Measurements from ENCODE around the gene SMYD3. TPM values are rescaled to one million over a fixed set of nuclear protein-coding genes. Genes with fewer than 3 reads are reported as not detected.

SMYD3 gene
- total RNA-seq, 1 experiment from 2014 or later = 17.4 TPM

DNA sequence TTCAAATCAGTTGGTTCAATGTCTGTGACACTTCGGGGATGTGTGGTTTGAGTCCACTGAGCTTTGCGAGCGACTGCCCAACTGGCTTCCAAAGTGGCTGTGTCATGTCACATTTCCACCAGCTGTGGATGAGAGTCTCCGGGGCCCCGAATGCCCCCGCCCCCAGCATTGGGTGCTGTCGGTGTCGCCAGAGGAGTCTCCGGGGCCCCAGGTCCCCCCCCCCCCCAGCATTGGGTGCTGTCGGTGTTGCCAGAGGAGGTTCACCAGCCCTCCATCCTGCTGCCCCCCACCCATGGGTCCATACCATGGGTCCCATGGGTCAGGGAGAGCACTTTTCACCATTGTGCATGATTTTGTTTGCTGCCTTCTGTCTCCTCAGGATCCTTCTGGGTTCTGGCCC, 9.0 kb upstream of the SMYD3 start:
- in situ Hi-C loops (cut with HindIII; ENCODE audit: low pct_unique_long_range_greater_than_20kb, low sequenced_read_pairs) = no loop called here
- H3K9me3 ChIP-seq (ENCODE audit: control insufficient read depth, insufficient read depth, low read depth, low read length) = peaks cover 4% of the 10 kb centered on the region; the same call in 1 of the 2 replicates
- H3K4me1 ChIP-seq (ENCODE audit: control insufficient read depth, insufficient read depth, low read length) = no peaks in the 10 kb centered on the region
- no peak for DNase-seq (ENCODE audit: low read depth, low spot score)
- CTCF ChIA-PET = no interaction called here
- H3K36me3 ChIP-seq (ENCODE audit: control insufficient read depth, insufficient read depth, low read length) = no peaks in the 10 kb centered on the region
- no peak overlapping the region for H3K27ac ChIP-seq (ENCODE audit: low read length)
- no peak for ATAC-seq
- intact Hi-C loops (cut with micrococcal nuclease; ENCODE audit: unreplicated experiment) = no loop called here
- no TSS peak for BruUV-seq (replicated peaks)
- H3K4me3 ChIP-seq (ENCODE audit: low read depth in 2 of 2, low read length in 2 of 2) = no peak overlapping the region
- POLR2A ChIA-PET = no interaction called here
- TF ChIP-seq POLR2AphosphoS5 (IDR thresholded peaks at IDR 0.05; ENCODE audit: low read depth, low read length) (no peak), SIN3A (IDR thresholded peaks at IDR 0.05; ENCODE audit: borderline replicate concordance, insufficient read depth, low read depth, low read length) (no peak), TCF7L2 (IDR thresholded peaks at IDR 0.05; ENCODE audit: low read depth, low read length) (no peak)
- TF ChIP-seq, protein P1, sequence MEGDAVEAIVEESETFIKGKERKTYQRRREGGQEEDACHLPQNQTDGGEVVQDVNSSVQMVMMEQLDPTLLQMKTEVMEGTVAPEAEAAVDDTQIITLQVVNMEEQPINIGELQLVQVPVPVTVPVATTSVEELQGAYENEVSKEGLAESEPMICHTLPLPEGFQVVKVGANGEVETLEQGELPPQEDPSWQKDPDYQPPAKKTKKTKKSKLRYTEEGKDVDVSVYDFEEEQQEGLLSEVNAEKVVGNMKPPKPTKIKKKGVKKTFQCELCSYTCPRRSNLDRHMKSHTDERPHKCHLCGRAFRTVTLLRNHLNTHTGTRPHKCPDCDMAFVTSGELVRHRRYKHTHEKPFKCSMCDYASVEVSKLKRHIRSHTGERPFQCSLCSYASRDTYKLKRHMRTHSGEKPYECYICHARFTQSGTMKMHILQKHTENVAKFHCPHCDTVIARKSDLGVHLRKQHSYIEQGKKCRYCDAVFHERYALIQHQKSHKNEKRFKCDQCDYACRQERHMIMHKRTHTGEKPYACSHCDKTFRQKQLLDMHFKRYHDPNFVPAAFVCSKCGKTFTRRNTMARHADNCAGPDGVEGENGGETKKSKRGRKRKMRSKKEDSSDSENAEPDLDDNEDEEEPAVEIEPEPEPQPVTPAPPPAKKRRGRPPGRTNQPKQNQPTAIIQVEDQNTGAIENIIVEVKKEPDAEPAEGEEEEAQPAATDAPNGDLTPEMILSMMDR (IDR thresholded peaks at IDR 0.05) = no peak
- TF ChIP-seq, protein P2, sequence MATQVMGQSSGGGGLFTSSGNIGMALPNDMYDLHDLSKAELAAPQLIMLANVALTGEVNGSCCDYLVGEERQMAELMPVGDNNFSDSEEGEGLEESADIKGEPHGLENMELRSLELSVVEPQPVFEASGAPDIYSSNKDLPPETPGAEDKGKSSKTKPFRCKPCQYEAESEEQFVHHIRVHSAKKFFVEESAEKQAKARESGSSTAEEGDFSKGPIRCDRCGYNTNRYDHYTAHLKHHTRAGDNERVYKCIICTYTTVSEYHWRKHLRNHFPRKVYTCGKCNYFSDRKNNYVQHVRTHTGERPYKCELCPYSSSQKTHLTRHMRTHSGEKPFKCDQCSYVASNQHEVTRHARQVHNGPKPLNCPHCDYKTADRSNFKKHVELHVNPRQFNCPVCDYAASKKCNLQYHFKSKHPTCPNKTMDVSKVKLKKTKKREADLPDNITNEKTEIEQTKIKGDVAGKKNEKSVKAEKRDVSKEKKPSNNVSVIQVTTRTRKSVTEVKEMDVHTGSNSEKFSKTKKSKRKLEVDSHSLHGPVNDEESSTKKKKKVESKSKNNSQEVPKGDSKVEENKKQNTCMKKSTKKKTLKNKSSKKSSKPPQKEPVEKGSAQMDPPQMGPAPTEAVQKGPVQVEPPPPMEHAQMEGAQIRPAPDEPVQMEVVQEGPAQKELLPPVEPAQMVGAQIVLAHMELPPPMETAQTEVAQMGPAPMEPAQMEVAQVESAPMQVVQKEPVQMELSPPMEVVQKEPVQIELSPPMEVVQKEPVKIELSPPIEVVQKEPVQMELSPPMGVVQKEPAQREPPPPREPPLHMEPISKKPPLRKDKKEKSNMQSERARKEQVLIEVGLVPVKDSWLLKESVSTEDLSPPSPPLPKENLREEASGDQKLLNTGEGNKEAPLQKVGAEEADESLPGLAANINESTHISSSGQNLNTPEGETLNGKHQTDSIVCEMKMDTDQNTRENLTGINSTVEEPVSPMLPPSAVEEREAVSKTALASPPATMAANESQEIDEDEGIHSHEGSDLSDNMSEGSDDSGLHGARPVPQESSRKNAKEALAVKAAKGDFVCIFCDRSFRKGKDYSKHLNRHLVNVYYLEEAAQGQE (IDR thresholded peaks at IDR 0.05; ENCODE audit: insufficient read depth in 1 of 2, low read depth in 2 of 2, low read length in 1 of 2) = no peak
- H3K27me3 ChIP-seq (ENCODE audit: control insufficient read depth, insufficient read depth, low read length) = no peaks in the 10 kb centered on the region

DNA sequence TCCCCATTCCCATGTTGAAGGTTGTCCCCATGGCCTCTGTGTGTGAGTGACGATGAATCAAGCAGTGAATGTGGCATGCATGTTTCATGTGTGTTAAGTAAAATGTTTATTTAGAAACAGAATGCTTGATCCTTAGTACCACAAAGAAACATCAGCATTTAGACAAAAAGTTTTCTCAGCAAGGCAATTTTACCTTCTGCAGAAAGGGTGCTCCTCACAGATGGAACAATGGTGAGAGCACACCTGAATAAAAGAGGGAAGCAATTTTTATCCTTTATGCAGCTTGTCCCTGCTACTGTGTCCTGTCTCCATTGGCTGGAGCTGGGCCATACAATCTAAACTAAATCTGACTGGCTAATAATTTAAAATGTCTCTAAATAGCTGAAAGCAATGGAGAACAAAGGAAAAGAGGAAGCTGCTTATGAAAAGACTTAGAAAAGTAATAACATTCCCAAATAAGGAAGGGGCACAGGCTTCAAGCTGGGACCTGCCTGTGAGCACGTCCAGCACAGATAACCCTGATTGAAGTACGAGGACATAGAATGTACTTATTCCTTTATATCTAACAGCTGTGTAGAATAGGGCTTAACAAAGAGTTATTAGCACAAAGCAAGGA, 8.4 kb upstream of the SMYD3 start:
- H3K9me3 ChIP-seq (ENCODE audit: control insufficient read depth, insufficient read depth, low read depth, low read length) = peaks cover 4% of the 10 kb centered on the region; the same call in 1 of the 2 replicates
- no peak for ATAC-seq
- TF ChIP-seq TCF7L2 (IDR thresholded peaks at IDR 0.05; ENCODE audit: low read depth, low read length) (no peak), POLR2AphosphoS5 (IDR thresholded peaks at IDR 0.05; ENCODE audit: low read depth, low read length) (no peak), SIN3A (IDR thresholded peaks at IDR 0.05; ENCODE audit: borderline replicate concordance, insufficient read depth, low read depth, low read length) (no peak)
- TF ChIP-seq, protein P1 (IDR thresholded peaks at IDR 0.05) = no peak
- TF ChIP-seq, protein P2 (IDR thresholded peaks at IDR 0.05; ENCODE audit: insufficient read depth in 1 of 2, low read depth in 2 of 2, low read length in 1 of 2) = no peak
- H3K27me3 ChIP-seq (ENCODE audit: control insufficient read depth, insufficient read depth, low read length) = no peaks in the 10 kb centered on the region
- DNase-seq (ENCODE audit: low read depth, low spot score) = no peak
- ChIA-PET POLR2A (no interaction called here), CTCF (no interaction called here)
- H3K4me1 ChIP-seq (ENCODE audit: control insufficient read depth, insufficient read depth, low read length) = no peaks in the 10 kb centered on the region
- intact Hi-C loops (cut with micrococcal nuclease; ENCODE audit: unreplicated experiment) (no loop called here), in situ Hi-C loops (cut with HindIII; ENCODE audit: low pct_unique_long_range_greater_than_20kb, low sequenced_read_pairs) (no loop called here)
- no peak overlapping the region for H3K4me3 ChIP-seq (ENCODE audit: low read depth in 2 of 2, low read length in 2 of 2)
- H3K36me3 ChIP-seq (ENCODE audit: control insufficient read depth, insufficient read depth, low read length) = no peaks in the 10 kb centered on the region
- BruUV-seq (replicated peaks) = no TSS peak
- H3K27ac ChIP-seq (ENCODE audit: low read length) = no peak overlapping the region

All from Panc1 (cell line).